DMS79 (cell line): ENCODE results near the gene GPX4.

ENCODE experiments used
- DNase-seq: peaks from one replicate; lab custom pipeline; 2025; lab: John Stamatoyannopoulos, UW

Gene GPX4

DNA sequence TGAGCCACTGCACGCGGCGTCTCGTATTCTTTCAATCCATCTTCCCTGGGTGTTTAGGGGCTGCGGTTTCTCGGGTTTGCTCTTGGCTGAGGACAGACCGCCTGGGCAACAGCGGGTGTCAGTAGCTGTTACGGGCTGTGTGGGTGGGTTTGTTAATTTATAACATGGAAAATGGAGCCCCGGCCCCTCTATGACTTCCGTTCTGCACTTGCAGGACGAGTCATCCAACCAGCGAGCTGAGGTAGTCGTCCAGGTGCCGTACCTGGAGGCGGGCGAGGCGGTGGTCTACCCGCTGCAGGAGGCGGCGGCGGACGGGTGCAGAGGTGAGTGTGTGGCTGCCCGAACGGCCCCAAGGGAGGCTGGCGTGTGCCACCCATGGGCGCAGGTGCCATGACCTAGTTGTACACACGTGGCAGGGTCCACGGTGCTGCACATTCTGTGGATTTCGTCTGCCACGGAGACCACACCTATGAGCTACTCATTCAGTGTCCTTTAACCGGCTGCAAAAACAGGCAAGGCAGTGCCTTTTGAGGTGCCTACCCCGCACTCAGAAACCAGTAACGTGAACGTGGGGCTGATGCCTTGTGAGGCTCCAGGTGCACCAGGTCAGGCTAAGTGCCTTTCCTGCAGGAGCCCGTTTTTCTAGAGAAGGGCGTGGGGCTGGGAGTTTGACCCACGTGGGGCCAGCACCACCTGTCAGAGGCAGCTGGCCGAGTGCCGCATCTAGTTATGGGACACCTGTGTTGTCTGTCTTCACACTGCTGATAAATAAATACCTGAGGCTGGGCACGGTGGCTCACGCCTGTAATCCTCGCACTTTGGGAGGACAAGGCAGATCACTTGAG, 19.5 kb upstream of the GPX4 start:
- DNase-seq = peak; percentile 14

DNA sequence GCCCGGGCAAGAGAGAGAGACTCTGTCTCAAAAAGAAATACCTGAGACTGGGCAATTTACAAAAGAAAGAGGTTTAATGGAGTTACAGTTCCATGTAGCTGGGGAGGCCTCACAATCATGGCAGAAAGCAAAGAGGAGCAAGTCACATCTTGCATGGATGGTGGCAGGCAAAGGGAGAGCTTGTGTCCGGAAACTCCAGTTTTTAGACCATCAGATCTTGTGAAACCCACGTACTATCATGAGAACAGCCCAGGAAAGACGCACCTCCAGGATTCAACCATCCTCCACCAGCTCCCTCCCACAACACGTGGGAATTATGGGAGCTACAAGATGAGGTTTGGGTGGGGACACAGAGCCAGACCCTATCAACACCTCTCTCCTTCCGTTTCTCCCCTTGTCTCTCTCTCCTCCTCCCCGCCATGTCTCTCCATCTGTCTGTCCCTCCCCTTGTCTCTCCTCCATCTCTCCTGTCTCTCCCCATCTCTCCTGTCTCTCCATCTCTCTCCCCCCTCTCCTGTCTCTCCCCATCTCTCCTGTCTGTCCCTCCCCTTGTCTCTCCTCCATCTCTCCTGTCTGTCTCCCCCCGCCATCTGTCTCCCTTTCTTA, 18.6 kb upstream of the GPX4 start:
- DNase-seq = no peak

GRCh38 chr19:1085676-1086442, 17.9 kb upstream of the GPX4 start:
- DNase-seq = no peak

GRCh38 chr19:1086613-1087012, 17.2 kb upstream of the GPX4 start:
- no peak for DNase-seq

GRCh38 chr19:1087813-1088415, 15.9 kb upstream of the GPX4 start:
- no peak for DNase-seq

- DNase-seq = no peak
Measured at GRCh38 chr19:1088416-1089010, 15.3 kb upstream of the GPX4 start.

- no peak for DNase-seq
Measured at GRCh38 chr19:1089126-1089771, 14.5 kb upstream of the GPX4 start.

DNA sequence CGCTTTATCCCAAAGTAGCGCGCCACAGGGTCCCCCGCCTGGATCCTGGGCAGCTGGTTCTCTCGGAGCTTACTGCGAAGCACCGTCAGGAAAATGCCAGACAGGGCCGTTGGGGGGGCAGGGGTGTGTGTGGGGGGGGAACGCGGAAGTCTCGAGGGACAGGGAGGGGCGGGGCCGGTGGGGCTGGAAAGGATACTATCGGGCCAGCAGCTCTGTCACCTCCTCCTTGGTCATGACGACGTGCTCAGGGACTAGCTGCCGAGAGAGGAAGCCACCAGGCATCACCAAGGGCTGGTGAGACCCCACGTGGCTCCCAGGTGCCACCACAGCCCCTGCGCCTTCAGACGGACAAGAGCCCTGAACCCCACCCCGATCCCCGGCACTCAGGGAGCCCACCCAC, 13.9 kb upstream of the GPX4 start:
- DNase-seq = no peak

DNA sequence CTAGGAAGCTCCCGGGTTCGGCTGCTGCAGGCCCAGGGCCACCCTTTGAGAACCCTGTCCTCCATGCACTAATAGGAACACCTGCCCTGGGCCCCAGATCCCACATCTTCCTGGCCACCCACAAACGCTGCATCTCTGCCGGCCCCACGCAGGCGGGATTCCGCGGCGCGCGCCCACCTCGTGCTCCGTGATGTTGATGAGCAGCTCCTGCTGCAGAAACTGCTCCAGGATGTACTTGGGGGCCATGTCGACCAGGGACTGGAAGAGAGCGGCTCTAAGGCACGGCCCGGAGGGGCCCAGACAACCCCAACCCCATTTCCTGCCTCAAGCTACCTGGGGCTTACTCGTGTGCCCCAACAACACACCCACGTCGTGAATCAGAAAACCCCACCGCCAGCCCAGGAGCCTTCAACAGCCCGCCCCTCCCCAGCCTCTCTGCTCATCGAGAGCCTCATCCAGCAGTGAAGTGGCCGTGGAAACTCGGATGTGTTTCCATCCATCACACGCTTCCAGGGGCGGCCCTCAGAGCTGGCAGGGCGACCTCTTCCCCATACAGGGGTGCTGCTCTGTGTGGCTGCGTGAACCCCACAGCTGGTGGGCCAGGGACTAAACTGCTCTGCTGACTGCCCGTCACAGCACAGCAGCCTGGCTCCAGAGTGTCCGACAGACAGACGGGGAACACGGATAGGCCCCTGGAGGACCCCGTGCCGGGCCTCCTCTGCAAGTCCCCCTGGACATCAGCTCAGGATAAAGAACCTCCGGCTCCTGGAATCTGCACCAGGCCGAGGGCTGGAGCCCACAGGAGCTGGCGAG, 12.9 kb upstream of the GPX4 start:
- DNase-seq = no peak

GRCh38 chr19:1091544-1092175, 12.1 kb upstream of the GPX4 start:
- no peak for DNase-seq

DNA sequence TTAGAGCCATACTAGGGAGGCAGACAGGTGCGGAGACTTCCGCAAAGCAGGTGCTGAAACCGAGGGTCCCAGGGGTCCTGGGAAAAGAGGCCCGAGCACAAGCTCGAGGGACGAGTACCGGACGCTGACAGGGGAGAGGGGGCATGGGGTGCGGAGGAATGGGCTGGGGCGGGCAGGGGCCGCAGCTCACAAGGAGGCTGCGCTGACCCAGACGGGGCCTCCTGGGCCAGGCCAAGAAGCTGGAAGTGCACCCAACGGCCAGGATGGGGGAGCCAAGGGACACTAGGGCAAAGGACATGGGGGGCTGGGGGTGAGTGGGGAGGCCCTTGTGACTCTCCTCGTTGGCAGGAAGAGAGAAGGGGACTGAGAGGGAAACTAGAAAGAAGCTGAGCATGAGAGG, 10.5 kb upstream of the GPX4 start:
- DNase-seq = no peak

- no peak for DNase-seq
Measured at GRCh38 chr19:1093811-1094553, 9.8 kb upstream of the GPX4 start.

DNA sequence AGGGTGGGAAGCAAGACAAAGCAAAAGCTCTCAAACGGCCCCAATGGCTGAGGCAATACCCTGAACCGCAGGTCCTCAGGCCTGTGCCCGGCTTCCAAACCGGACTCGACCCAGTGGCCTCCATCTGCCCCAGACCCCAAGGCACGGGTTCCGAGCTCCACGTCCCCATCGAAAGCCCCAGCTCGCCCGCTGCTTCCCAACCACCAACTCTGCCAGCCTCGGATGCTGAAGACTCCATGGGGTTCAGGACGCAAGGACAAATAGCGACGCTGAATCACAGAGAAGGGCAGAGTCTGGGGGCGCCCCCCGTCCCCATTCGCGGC, 9.2 kb upstream of the GPX4 start:
- no peak for DNase-seq

GRCh38 chr19:1094978-1095701, 8.7 kb upstream of the GPX4 start, which contains the start of gene POLR2E:
POLR2E (minus strand) TSS chr19:1095375; CDS start chr19:1095315, 60 bp downstream.
- DNase-seq = peak; percentile 89

GRCh38 chr19:1097810-1098176, 6.0 kb upstream of the GPX4 start:
- DNase-seq = no peak

GRCh38 chr19:1098177-1099051, 5.4 kb upstream of the GPX4 start:
- no peak for DNase-seq

GRCh38 chr19:1101337-1101698, 2.5 kb upstream of the GPX4 start:
- DNase-seq = no peak
